PFSK-1 (cell line): Measurements from ENCODE around the gene NEK11.

Source experiments
- FOXP2 ChIP-seq: optimal IDR thresholded peaks from 2 replicates; pipeline ENCODE3; 2011; ENCODE audit warnings: borderline replicate concordance, control low read depth, inconsistent platforms; ENCODE audit not compliant: insufficient read depth; ENCODE audit errors: extremely low read length, extremely low read depth
- POLR2AphosphoS5 ChIP-seq: IDR thresholded peaks from 2 replicates; pipeline ENCODE4 v1.6.1; 2012; ENCODE audit warnings: low read depth, mild to moderate bottlenecking, control low read depth, low read length, moderate library complexity
- SIN3A ChIP-seq: IDR thresholded peaks from 2 replicates; pipeline ENCODE4 v1.6.1; 2012; ENCODE audit warnings: mild to moderate bottlenecking, low read length, moderate library complexity, borderline replicate concordance; ENCODE audit not compliant: insufficient read depth
- TAF1 ChIP-seq: IDR thresholded peaks from 2 replicates; pipeline ENCODE4 v1.6.1; 2012; ENCODE audit warnings: low read length, control low read depth, borderline replicate concordance; ENCODE audit not compliant: insufficient read depth
- TF ChIP-seq, protein P1 (sequence below), 2 experiments: IDR thresholded peaks; 2 replicates each; pipeline versions ENCODE4 v1.6.1 to v1.8.0; 2011 to 2012; ENCODE audit warnings: low read depth in 2 of 2, low read length in 2 of 2, control low read depth in 1 of 2, inconsistent platforms in 1 of 2, mild to moderate bottlenecking in 1 of 2, moderate library complexity in 1 of 2; ENCODE audit not compliant: insufficient read depth in 1 of 2

NEK11 gene

GRCh38 chr3:131053043-131053859 is 26.6 kb downstream of the NEK11 start:
- TF ChIP-seq, protein P1, sequence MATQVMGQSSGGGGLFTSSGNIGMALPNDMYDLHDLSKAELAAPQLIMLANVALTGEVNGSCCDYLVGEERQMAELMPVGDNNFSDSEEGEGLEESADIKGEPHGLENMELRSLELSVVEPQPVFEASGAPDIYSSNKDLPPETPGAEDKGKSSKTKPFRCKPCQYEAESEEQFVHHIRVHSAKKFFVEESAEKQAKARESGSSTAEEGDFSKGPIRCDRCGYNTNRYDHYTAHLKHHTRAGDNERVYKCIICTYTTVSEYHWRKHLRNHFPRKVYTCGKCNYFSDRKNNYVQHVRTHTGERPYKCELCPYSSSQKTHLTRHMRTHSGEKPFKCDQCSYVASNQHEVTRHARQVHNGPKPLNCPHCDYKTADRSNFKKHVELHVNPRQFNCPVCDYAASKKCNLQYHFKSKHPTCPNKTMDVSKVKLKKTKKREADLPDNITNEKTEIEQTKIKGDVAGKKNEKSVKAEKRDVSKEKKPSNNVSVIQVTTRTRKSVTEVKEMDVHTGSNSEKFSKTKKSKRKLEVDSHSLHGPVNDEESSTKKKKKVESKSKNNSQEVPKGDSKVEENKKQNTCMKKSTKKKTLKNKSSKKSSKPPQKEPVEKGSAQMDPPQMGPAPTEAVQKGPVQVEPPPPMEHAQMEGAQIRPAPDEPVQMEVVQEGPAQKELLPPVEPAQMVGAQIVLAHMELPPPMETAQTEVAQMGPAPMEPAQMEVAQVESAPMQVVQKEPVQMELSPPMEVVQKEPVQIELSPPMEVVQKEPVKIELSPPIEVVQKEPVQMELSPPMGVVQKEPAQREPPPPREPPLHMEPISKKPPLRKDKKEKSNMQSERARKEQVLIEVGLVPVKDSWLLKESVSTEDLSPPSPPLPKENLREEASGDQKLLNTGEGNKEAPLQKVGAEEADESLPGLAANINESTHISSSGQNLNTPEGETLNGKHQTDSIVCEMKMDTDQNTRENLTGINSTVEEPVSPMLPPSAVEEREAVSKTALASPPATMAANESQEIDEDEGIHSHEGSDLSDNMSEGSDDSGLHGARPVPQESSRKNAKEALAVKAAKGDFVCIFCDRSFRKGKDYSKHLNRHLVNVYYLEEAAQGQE (IDR thresholded peaks at IDR 0.05; ENCODE audit: insufficient read depth in 1 of 2, low read depth in 2 of 2, low read length in 2 of 2), result no peak
- no peak for TF ChIP-seq FOXP2
- no peak for TF ChIP-seq TAF1
- no peak for TF ChIP-seq POLR2AphosphoS5
- no peak for TF ChIP-seq SIN3A

- TF ChIP-seq SIN3A (no peak), TAF1 (no peak), POLR2AphosphoS5 (no peak), FOXP2 (no peak)
- TF ChIP-seq, protein P1 (IDR thresholded peaks at IDR 0.05; ENCODE audit: insufficient read depth in 1 of 2, low read depth in 2 of 2, low read length in 2 of 2), result no peak
Observed at GRCh38 chr3:131067983-131068382, 41.3 kb downstream of the NEK11 start.

DNA sequence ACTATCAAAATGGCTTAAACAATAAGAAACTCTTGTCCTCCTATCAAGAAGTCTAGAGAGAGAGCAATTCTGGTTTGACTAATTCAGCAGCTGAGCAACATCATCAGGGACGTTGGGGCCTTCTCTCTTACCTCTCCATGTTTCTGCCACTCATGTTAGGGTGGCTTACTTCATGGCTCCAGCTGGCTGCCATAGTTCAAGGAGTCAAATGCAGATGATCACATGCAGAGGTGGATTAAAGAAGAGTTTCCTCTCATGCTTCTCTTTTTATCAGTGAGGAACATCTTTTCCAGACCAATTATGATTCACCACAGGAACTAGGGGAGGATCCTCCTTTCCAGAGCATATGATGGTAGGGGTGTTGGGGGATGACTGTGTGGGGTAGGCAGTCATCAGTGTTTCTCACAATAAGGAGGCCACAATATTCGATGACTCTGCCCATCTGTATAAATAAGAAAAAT is 45.5 kb downstream of the NEK11 start:
- TF ChIP-seq, protein P1 (IDR thresholded peaks at IDR 0.05; ENCODE audit: insufficient read depth in 1 of 2, low read depth in 2 of 2, low read length in 2 of 2), result no peak
- TF ChIP-seq POLR2AphosphoS5, result no peak
- TF ChIP-seq FOXP2, result no peak
- no peak for TF ChIP-seq SIN3A
- TF ChIP-seq TAF1, result no peak

DNA sequence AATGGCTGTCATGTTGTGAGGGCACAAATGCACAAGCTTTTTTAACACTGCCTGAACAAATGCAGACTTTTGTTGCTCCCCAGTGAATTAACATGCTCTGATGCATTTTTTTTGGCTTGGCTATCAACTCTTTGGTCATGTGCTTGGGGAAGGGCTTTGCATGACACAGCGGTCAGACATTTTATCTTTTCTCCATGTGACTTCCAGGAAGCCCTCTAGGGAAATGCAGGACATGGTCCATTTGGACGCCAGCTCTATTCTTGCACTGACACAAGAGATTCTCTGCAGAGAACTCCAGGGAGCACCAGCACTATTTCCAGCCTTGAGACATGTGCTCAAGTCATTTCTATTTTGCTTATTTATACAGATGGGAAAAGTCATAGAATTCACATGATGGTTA is 46.2 kb downstream of the NEK11 start:
- TF ChIP-seq SIN3A (no peak), FOXP2 (no peak), POLR2AphosphoS5 (no peak), TAF1 (no peak)
- TF ChIP-seq, protein P1 (IDR thresholded peaks at IDR 0.05; ENCODE audit: insufficient read depth in 1 of 2, low read depth in 2 of 2, low read length in 2 of 2), result no peak
